ENCODE measurements around the gene GFOD1.
A peak's percentile ranks its signal among the peaks of the same experiment; 100 is the strongest.
"Not testable (repeated sequence)": the region's sequence is repeated elsewhere in the genome, so short reads cannot be mapped to it uniquely, and the experiment has no call there.

Gene GFOD1

DNA sequence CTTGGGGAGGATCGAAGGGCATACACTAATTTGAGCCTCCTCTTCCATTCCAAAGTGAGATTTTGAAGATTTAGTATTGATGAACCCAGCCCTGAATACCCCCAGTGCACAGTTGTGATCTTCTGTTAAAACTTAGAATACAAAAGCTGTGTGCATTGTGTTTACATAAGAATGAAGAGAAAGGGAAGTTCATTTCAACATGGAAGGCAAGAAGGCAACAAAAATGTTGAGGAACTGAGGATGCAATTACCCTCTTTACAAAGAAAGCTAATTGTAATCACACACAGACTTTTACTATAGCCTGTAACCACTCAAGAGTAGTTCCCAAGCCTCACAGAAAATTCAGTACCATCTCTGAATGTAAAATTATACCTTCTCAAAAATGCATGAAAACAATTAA, 49.3 kb downstream of the GFOD1 start:
- DNase-seq, result no peak

DNA sequence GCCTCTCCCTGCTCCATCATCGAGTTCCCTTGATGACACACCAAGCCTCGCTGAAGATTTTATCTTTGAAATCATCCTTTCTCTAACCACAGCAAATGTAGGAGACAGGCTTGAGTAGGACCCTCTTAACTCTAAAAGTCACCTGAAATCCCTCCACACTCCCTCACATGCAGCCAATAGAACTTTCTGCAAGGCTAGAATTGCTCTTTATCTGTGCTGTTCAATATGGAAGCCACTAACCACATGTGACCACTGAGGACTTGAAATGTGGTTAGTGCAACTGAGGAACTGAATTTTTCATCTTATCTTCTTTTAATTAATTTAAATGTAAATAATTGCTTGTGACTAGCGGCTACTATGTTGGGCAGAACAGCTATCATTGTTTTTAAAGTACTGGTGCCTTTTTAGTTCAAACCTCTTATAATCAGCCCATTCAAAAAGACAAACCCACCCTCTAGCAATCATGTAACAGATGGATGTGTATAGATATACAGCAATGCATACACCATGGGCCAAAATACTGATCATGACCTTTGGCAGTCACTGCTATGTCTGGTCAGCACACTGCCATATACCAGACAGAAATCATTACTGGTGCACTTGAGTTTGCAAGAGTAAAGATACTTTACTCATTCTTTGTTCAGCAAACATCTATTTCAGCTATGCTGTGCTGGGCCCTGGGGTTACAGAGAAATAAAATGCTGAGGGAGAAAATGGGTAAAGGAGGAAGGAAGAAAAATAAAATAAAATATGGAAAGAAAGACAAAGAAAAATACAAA, 50.0 kb downstream of the GFOD1 start:
- no peak for DNase-seq

GRCh38 chr6:13436399-13437217, 50.8 kb downstream of the GFOD1 start:
- DNase-seq, result no peak

GRCh38 chr6:13435477-13436246, 51.7 kb downstream of the GFOD1 start:
- peak in 1 of 5 donors; percentile 38 for DNase-seq

DNA sequence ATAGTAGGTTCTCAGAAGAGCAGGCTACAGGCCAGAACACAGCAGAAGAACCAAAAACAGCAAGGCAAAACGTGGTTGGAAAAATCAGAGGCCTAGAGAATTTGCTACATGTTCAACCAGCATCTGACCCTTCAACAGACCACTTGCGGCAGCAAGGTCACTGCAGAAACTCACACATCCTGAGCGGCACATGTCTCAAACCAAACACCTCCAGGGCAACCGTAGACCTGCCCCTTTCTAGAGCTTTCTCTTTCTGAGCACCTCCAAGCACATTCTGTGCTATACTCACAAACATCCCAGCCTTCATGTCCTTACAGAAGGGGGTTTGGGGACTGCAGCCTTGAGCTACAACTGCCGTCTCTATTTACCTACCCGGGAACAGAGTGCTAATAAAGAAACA, 52.6 kb downstream of the GFOD1 start:
- DNase-seq, result no peak

DNA sequence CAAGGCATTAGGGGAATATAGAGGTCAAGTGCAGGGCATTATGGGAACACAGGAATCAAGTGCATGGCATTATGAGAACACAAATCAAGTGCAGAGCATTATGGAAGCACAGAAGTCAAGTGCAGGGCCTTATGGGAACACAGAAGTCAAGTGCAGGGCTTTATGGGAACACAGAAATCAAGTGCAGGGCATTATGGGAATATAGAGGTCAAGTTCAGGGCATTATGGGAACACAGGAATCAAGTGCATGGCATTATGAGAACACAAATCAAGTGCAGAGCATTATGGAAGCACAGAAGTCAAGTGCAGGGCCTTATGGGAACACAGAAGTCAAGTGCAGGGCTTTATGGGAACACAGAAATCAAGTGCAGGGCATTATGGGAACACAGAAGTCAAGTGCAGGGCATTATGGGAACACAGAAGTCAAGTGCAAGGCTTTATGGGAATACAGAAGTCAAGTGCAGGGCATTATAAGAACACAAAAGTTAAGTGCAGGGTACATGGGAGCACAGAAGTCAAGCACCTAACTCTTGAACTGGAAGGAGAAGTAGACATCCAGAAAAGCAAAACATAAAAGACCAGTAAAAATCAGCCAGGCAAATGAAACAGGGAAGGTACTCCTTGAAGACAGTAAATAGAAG, 53.1 kb downstream of the GFOD1 start:
- not testable (repeated sequence) for DNase-seq

- no peak for DNase-seq
Observed at GRCh38 chr6:13433709-13434121, 53.7 kb downstream of the GFOD1 start.

- DNase-seq, result peak in 1 of 5 donors; percentile 27
Observed at GRCh38 chr6:13432526-13433184, 54.7 kb downstream of the GFOD1 start.

- DNase-seq, result peak in 1 of 5 donors; percentile 54
Observed at GRCh38 chr6:13431861-13432465, 55.4 kb downstream of the GFOD1 start.

- DNase-seq, result no peak
Observed at GRCh38 chr6:13431059-13431656, 56.2 kb downstream of the GFOD1 start.

GRCh38 chr6:13429406-13429753, 58.0 kb downstream of the GFOD1 start:
- peak in 1 of 5 donors; percentile 27 for DNase-seq

- DNase-seq, result no peak
Observed at GRCh38 chr6:13428583-13429405, 58.6 kb downstream of the GFOD1 start.

DNA sequence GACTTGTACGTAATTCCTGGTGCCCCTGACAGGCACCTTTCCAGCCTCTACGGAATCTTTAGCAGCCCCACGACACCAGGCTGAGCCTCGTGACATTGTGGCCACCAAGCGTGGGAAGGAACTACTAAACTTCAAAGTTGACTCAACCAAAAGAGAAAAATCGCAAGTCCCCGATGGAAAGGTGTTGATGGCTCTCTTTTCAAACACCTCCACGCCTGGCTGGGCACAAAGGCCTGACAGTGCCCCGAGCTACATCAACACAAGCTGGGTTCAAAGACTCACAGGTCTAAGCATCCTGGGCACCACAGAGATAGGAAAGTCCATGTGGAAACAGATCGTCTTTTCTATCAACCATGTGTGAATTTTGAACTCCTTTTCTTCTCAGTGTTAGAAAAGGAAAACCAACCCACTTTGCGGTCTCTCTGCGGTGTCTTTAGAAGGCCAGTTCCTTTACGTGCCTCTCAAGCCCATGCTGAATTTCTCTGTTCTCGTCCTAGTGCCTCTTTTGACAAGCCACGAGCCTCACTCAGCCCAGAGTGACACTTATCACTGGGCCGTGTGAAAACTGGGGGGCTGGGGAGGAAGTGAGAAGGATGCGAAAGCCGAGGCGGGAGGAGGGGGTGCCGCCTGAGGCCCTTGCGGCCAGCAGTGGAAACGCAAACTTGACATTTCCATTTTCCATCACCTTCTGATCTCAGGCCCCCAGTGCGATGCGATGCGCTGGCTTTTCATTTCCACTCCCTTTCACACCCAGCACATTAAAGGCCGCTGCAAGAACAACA, 59.4 kb downstream of the GFOD1 start:
- peak in 4 of 5 donors; percentile 22 to 76 (median 32) for DNase-seq

GRCh38 chr6:13427316-13427715, 60.1 kb downstream of the GFOD1 start:
- DNase-seq, result no peak

DNA sequence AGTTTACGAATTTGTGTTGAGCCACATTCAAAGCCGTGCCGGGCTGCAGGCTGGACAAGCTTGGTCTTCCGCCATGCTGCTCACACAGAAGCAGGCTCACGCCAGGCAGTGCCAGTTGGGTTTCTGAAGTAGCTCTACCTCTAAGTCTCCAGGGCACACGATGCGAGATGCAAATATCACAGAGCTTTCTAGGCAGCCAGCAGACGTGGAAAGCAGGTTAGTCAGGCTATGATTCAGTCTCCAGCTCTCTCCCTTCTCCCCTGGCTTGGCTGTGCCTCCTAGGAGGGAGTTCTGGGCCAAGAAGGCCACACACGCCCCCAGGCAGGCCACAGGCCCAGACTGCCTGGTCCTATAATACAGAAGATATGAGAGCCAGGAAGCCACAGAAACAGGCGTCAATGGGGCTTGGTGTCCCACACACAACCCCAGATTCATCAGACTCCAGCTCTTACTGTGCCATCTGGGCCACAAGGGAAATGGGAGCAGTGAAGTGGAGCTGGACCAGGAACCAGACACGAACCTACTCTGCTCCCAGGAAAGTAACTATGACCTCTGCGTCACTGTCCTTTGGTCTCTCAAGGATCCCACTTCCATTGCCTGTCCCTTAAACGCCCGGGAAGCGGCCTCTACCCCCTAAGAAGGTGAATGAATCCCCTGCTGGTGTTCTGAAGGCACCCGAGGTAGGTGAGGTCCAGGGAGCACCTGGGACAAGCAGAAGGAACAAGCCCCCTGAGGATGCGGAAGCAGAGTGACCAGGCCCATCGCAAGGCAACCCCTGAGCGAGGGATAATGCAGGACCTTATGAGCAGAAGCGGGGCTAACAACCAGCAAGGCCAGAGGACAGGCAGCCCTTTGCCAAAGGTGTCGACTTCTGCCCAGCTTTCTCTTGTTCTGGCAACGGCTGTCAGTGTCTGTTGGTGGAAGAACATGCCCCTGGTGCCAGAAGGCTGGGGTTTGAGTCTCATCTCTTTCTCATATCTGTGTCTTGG, 61.2 kb downstream of the GFOD1 start:
- no peak for DNase-seq

- no peak for DNase-seq
Observed at GRCh38 chr6:13425270-13425873, 62.0 kb downstream of the GFOD1 start.

DNA sequence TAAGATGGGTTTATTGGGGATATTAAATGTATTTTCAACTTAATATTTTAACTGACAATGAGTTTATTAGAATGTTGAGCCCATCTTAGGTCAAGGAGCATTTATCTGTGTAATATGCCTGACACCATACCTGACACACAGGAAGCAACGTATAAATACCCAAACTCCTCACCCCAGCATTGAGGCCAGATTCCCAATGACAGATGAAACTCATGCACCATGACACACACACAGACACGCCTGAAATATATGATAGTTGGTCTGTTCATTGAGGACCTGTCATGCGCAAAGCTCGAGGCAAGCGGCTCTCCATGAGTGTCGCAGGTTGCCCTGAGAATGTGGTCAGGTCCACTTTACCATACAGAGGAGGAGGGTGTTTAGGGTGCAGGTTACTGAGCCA, 64.1 kb downstream of the GFOD1 start:
- DNase-seq, result no peak
